WTC11 (cell line): ENCODE measurements around the gene FDXACB1.

ENCODE experiments used
- CREM ChIP-seq: sonication (generic); formaldehyde crosslinking; IDR thresholded peaks from 2 replicates; pipeline ENCODE4 v1.8.1; 2022; ENCODE audit warnings: mild to moderate bottlenecking, missing genetic modification reagents, moderate library complexity
- CTCF ChIP-seq: fragments of 200-600 bp; IDR thresholded peaks from 2 replicates; pipeline ENCODE4 v1.8.0; 2022; ENCODE audit warnings: antibody characterized with exemption
- ETV6 ChIP-seq: sonication (generic); formaldehyde crosslinking; IDR thresholded peaks from 2 replicates; pipeline ENCODE4 v1.8.1; 2022; ENCODE audit warnings: mild to moderate bottlenecking, missing genetic modification reagents
- JUN ChIP-seq: sonication (generic); formaldehyde crosslinking; IDR thresholded peaks from 2 replicates; pipeline ENCODE4 v1.8.0; 2023; ENCODE audit warnings: mild to moderate bottlenecking, missing genetic modification reagents
- MYBL2 ChIP-seq: sonication (generic); formaldehyde crosslinking; IDR thresholded peaks from 2 replicates; pipeline ENCODE4 v1.8.1; 2023; ENCODE audit warnings: mild to moderate bottlenecking, moderate library complexity, missing genetic modification reagents
- SOX15 ChIP-seq: fragments of 250-450 bp; sonication (Bioruptor Pico); IDR thresholded peaks from 2 replicates; pipeline ENCODE4 v1.9.0; 2021; ENCODE audit warnings: mild to moderate bottlenecking
- TEAD4 ChIP-seq: sonication (generic); formaldehyde crosslinking; IDR thresholded peaks from 2 replicates; pipeline ENCODE4 v1.8.0; 2022; ENCODE audit warnings: mild to moderate bottlenecking, missing genetic modification reagents
- ZNF263 ChIP-seq: sonication (generic); formaldehyde crosslinking; IDR thresholded peaks from 2 replicates; pipeline ENCODE4 v1.8.1; 2022; ENCODE audit warnings: low read depth, mild to moderate bottlenecking, moderate library complexity, missing genetic modification reagents
- ZNF317 ChIP-seq: sonication (generic); formaldehyde crosslinking; IDR thresholded peaks from 2 replicates; pipeline ENCODE4 v1.8.1; 2023; ENCODE audit warnings: low read depth, mild to moderate bottlenecking, moderate library complexity, missing genetic modification reagents, borderline replicate concordance
- TF ChIP-seq, protein P1 (sequence below): fragments of 250-450 bp; sonication (Bioruptor Pico); IDR thresholded peaks from 2 replicates; pipeline ENCODE4 v1.8.0; 2021; ENCODE audit warnings: mild to moderate bottlenecking

- TF ChIP-seq SOX15 (CRISPR knock-in tag) (no peak), ETV6 (no peak), CREM (CRISPR knock-in tag) (no peak), JUN (CRISPR knock-in tag) (no peak), CTCF (no peak), ZNF317 (CRISPR knock-in tag) (no peak), TEAD4 (no peak), MYBL2 (CRISPR knock-in tag) (no peak), ZNF263 (CRISPR knock-in tag) (no peak)
- TF ChIP-seq, protein P1, sequence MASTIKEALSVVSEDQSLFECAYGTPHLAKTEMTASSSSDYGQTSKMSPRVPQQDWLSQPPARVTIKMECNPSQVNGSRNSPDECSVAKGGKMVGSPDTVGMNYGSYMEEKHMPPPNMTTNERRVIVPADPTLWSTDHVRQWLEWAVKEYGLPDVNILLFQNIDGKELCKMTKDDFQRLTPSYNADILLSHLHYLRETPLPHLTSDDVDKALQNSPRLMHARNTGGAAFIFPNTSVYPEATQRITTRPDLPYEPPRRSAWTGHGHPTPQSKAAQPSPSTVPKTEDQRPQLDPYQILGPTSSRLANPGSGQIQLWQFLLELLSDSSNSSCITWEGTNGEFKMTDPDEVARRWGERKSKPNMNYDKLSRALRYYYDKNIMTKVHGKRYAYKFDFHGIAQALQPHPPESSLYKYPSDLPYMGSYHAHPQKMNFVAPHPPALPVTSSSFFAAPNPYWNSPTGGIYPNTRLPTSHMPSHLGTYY = no peak
Measured at GRCh38 chr11:111906680-111907079, 27.7 kb upstream of the FDXACB1 start.
